Measurements from ENCODE around the gene LRRN2. TPM values are rescaled to one million over a fixed set of nuclear protein-coding genes. Genes with fewer than 3 reads are reported as not detected.
A peak's percentile ranks its signal among the peaks of the same experiment; 100 is the strongest.

The LRRN2 gene
- total RNA-seq, 1 experiment from 2014 or later = 5.8 TPM

DNA sequence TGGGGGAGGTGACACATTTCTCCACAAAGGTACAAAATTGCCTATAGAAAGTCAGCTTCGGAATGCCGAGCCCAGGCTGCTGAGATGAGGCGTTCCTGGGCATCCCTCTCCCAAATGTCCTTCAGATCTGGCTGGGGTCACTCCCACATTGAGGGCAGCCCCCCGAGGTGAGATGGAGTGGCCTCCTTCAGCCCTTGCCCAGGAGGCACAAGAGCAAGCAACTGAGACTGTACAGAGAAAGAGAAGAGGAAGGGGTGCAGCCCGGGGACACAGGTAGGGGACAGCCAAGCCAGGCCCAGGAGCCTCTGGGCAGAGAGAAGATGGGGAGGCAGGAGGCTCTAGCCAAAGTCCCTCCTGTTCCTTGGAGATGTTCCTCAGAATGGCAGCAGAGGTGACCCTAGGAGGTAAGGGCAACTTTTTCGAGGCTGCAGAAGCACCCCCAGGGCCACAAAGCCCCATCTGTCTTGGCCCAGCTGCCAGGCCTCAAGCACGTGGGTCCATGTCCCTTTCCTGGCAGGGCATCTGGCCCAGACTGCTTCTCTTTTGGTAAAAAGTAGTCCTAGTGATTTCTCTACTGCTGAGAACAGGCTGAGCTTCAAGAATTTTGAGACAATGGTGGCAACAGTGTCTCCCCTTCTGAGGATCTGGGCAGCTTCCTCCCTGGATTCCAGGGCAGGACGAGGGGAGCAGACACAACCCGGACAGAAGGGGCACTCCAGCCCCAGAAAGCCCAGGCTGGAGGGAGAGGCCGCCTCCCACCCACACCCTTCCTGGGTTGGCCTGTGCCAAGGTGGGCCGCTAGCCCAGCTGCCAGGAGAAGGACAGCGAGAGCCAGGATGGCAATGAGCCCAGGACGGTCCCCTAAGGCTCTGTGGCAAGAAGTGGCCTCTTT is 68.0 kb downstream of the LRRN2 start:
- H3K27ac Mint-ChIP-seq = peak overlapping the region in 1 of 3 experiments; percentile 59; a peak in 1 of 7 replicates
- H3K4me1 Mint-ChIP-seq = peaks cover 6 to 7% of the 10 kb centered on the region in 2 experiments; a peak in 2 of 4 replicates
- Histone ChIP-seq H3K27ac (ENCODE audit: insufficient read length, low read depth, low read length) (no peak overlapping the region), H3K23me2 (ENCODE audit: insufficient read length, low read depth, low read length, poor library complexity, severe bottlenecking) (no peaks in the 10 kb centered on the region), H2BK12ac (ENCODE audit: insufficient read length, low read depth, low read length) (no peak overlapping the region), H4K91ac (ENCODE audit: insufficient read length, low read depth, low read length) (no peak overlapping the region), H3K27me3 (ENCODE audit: insufficient read depth, low read length) (no peaks in the 10 kb centered on the region), H3K79me1 (ENCODE audit: insufficient read depth, low read depth, low read length, poor library complexity, severe bottlenecking) (no peaks in the 10 kb centered on the region), H2BK5ac (ENCODE audit: insufficient read length, low read length) (no peak overlapping the region), H2BK15ac (ENCODE audit: low read depth, low read length) (no peak overlapping the region), H3K23ac (ENCODE audit: insufficient read length, low read depth, low read length) (no peak overlapping the region), H2AFZ (ENCODE audit: low read length) (no peak overlapping the region), H3K4ac (ENCODE audit: low read depth, low read length) (no peak overlapping the region), H3K79me2 (ENCODE audit: insufficient read depth, low read length) (no peaks in the 10 kb centered on the region), H4K8ac (replicated peaks; ENCODE audit: insufficient read length, low read depth, low read length) (no peak overlapping the region), H4K20me1 (ENCODE audit: control insufficient read depth, insufficient read depth, insufficient read length) (no peaks in the 10 kb centered on the region), H3K56ac (ENCODE audit: insufficient read length, low read depth, low read length) (no peak overlapping the region), H3K18ac (ENCODE audit: insufficient read length, low read depth, low read length) (no peak overlapping the region), H2BK20ac (ENCODE audit: low read depth, low read length, poor library complexity, severe bottlenecking) (no peak overlapping the region), H4K5ac (ENCODE audit: insufficient read length, low read depth, low read length) (no peak overlapping the region), H3T11ph (ENCODE audit: low read length) (no peak overlapping the region), H2BK120ac (ENCODE audit: low read depth, low read length, poor library complexity, severe bottlenecking) (no peak overlapping the region), H3K4me1 (ENCODE audit: insufficient read depth, low read length) (no peaks in the 10 kb centered on the region), H3K14ac (ENCODE audit: insufficient read depth, low read length) (no peak overlapping the region), H3K9me3 (ENCODE audit: control insufficient read depth, low read depth, low read length) (no peaks in the 10 kb centered on the region), H2AK5ac (ENCODE audit: insufficient read length, low read length) (no peak overlapping the region), H3K4me2 (ENCODE audit: insufficient read depth, insufficient read length, low read length) (no peak overlapping the region), H3K9ac (ENCODE audit: extremely low read depth, insufficient read length, low read length) (no peak overlapping the region)
- no CpG with 5 or more reads among the region's 13 CpGs for WGBS (ENCODE audit: extremely low coverage, insufficient read length, low lambda C conversion rate)
- H3K4me3 Mint-ChIP-seq = no peak overlapping the region
- H3K36me3 Mint-ChIP-seq (ENCODE audit: insufficient read depth in 1 of 3, low read depth in 3 of 3) = no peaks in the 10 kb centered on the region
- H3K9me3 Mint-ChIP-seq = no peaks in the 10 kb centered on the region
- TF ChIP-seq, protein P1, sequence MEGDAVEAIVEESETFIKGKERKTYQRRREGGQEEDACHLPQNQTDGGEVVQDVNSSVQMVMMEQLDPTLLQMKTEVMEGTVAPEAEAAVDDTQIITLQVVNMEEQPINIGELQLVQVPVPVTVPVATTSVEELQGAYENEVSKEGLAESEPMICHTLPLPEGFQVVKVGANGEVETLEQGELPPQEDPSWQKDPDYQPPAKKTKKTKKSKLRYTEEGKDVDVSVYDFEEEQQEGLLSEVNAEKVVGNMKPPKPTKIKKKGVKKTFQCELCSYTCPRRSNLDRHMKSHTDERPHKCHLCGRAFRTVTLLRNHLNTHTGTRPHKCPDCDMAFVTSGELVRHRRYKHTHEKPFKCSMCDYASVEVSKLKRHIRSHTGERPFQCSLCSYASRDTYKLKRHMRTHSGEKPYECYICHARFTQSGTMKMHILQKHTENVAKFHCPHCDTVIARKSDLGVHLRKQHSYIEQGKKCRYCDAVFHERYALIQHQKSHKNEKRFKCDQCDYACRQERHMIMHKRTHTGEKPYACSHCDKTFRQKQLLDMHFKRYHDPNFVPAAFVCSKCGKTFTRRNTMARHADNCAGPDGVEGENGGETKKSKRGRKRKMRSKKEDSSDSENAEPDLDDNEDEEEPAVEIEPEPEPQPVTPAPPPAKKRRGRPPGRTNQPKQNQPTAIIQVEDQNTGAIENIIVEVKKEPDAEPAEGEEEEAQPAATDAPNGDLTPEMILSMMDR (conservative IDR thresholded peaks at IDR 0.05) = no peak
- peaks cover 7% of the 10 kb centered on the region; the same call in 1 of the 2 replicates for H3K27me3 Mint-ChIP-seq (ENCODE audit: low read depth)
- DNase-seq = no peak
